Activated CD8-positive, alpha-beta memory T cell treated with anti-CD3 and anti-CD28 coated beads for 24 hours (primary cell): ENCODE measurements around the gene ZC3H6.
A peak's percentile ranks its signal among the peaks of the same experiment; 100 is the strongest.

ENCODE experiments used
- DNase-seq: peaks from one replicate; pipeline ENCODE4 v3.0.0-alpha.2; 2020

ZC3H6 gene

DNA sequence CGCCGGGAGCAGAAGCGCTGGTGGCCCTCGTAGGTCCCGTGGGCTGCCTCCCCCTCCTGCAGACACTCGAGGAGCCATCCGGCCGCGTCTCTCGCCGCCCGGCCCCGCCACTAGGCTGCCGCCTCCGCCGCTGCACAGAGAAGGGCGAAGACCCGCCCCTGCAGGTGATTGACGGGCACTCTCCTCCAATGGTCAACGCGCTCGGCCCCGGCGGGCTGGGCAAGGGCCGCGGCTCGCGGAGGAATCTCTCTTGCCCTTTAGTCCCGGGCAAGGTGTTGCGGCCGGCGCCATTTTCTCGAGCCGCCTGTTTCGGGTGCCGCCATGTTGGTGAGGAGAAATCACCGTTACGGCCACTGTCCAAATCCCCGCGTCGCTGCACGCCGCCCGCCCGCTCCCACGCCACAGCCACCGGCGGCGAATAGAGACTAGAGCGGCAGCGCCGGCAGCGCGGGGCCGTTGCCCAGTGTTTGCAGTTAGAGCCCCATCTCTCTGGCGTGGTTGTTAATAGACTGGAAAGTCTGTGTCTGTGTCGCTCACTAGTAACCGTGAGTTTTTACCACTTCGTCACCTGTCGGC is at the start of gene ZC3H6:
ZC3H6 (plus strand) TSS at position 287 of the 576 bp plus-strand sequence. CDS start 398 bp downstream, outside the sequence.
- DNase-seq: peak; percentile 100

GRCh38 chr2:112229348-112229747 is 46.0 kb upstream of the ZC3H6 start:
- DNase-seq: no peak

- DNase-seq: no peak
These were observed 45.0 kb upstream of the ZC3H6 start for GRCh38 chr2:112230371-112230770.

GRCh38 chr2:112239862-112240261 is 35.5 kb upstream of the ZC3H6 start:
- no peak for DNase-seq

DNA sequence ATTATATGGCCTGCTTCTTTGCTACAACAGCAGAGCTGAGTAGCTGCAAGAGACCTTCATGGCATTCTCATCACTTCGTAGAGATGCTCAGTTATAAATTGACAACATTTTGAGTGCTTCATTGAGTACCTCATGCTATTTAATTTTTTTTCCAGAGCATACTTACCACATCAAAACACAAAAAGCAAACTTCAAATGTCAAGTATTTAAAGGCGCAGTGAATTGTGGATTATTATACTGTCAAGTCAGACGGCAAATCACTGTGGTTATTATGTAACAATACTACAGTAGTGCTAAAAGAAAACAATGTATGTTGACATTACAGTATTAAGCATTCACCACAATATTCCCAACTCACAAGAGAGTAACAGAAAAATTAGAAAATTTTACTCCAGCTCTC is 33.0 kb upstream of the ZC3H6 start:
- DNase-seq: no peak

DNA sequence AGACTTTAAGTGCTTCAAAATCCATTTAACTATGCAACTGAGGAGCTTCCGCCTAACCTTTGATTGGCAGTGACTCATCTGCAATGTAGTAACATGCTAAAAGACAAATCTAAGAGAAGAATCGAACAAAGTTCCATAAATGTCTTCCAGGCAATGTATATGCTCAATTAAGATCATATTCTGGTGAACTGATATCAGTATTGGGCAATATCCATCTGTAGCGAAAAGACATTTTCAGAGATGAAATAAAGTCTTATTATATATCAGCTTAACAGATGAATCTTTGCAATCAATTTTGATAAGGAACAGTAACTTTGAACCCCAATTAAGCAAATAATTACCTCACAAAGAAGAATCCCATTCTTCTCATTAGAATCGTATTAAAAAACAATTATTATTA is 32.2 kb upstream of the ZC3H6 start:
- no peak for DNase-seq

GRCh38 chr2:112244854-112245253 is 30.5 kb upstream of the ZC3H6 start:
- DNase-seq: no peak

DNA sequence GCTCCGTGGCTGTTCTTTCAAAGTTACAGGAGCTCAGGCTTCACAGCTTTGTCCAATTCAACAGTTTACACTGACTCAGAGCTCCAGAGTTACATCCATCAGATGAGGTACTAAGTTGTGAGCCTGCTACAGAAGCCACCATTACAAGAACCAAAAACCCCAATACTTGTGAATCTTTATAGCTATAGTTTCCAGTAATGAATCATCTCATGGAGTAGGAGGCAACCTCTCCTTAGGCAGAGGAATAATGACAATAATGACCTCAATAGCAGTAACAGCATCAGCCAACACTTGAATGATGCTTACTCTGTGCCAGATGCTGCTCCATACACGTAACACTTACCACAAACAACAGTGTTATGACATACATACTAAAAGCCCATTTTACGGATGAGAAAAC is 24.1 kb upstream of the ZC3H6 start:
- no peak for DNase-seq

DNA sequence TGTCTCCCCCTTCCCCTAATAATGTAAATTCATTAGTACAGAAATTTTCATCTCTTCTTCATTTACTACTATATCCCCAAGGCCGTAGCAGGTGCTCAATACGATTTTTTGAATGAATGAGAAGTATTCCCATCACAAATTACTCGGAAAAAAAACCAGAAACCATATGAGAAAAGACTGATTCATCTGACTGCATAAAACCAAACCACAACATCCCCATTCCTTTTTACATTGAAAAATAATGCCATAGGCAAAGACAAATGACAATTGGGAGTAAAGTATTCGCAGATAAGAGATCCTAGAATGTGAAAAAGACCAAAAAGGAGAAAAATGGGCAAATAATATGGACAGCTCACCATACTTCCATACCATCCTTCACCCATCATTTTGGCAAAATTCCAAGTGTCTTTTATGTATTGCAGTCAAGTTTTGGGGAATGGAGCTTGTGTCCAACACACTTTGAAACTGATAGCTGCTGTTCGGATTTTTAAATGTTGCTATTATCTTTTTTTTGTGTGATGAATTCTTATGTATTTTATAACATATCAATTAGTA is 22.1 kb upstream of the ZC3H6 start:
- DNase-seq: no peak

DNA sequence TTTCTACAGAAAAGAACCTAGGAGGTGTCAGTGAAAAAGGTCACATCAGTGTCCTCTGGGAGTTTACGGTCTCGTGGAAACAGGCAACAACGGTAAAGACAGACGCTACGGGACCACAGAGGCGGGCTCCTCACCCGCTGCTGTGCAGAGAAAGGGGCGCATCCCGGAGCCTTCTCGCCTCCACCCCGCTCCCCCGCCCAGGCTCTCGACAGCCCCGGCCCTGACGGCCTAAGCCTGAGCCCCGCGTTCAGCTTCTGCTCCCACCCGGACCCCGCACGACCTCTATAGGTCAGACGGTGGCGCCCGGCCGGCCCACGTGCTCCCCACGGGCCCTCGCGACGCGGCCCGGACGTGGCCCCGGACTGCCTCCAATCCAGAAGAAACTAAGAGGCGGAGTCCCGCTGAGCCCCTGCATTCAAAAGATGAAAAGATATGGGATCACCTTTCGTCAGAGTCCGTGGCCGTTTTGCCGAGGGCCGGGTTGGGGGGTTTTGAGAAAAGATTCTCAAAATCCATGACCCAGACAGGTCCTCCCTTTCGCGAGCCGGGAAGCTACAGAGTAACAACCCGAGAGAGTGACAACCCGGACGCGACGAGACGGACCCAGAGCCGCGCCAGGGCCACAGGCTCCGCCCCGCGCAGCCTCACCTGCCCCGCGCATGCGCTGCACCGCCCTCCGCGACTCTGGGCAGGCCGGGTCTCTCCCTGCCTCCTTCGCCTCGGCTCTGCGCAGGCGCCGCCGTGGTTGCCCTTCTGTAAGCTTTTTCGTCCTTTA is 20.7 kb upstream of the ZC3H6 start, which contains the start of gene ZC3H8:
ZC3H8 (minus strand) TSS at position 577 of the 775 bp plus-strand sequence; CDS start at position 516, 61 bp downstream.
- peak; percentile 98 for DNase-seq

GRCh38 chr2:112255875-112256274 is 19.5 kb upstream of the ZC3H6 start:
- no peak for DNase-seq

GRCh38 chr2:112256654-112257053 is 18.7 kb upstream of the ZC3H6 start:
- DNase-seq: no peak

- DNase-seq: no peak
These were observed 17.8 kb upstream of the ZC3H6 start for GRCh38 chr2:112257575-112257974.

- peak; percentile 91 for DNase-seq
These were observed 15.7 kb upstream of the ZC3H6 start for GRCh38 chr2:112259509-112260294.

- DNase-seq: no peak
These were observed 15.1 kb upstream of the ZC3H6 start for GRCh38 chr2:112260295-112260625.

GRCh38 chr2:112262876-112263275 is 12.5 kb upstream of the ZC3H6 start:
- DNase-seq: no peak

- DNase-seq: no peak
These were observed 6.8 kb upstream of the ZC3H6 start for GRCh38 chr2:112268547-112268946.

GRCh38 chr2:112272669-112273068 is 2.7 kb upstream of the ZC3H6 start:
- DNase-seq: no peak

- DNase-seq: no peak
These were observed 2.0 kb upstream of the ZC3H6 start for GRCh38 chr2:112273349-112273748.

- DNase-seq: peak; percentile 94
These were observed 733 bp downstream of the ZC3H6 start for GRCh38 chr2:112275887-112276773.

GRCh38 chr2:112276954-112277353 is 1.6 kb downstream of the ZC3H6 start:
- no peak for DNase-seq

- no peak for DNase-seq
These were observed 2.3 kb downstream of the ZC3H6 start for GRCh38 chr2:112277596-112278220.
